HL-60 (cell line): ENCODE results near the gene NXPH2.

ENCODE experiments used
- GABPA ChIP-seq: IDR thresholded peaks from 2 replicates; pipeline ENCODE4 v1.6.1; 2012; ENCODE audit warnings: low read depth
- POLR2AphosphoS5 ChIP-seq: IDR thresholded peaks from 2 replicates; pipeline ENCODE4 v1.6.1; 2012; ENCODE audit warnings: low read depth
- TF ChIP-seq, protein P1 (sequence below): IDR thresholded peaks from one replicate; pipeline ENCODE4 v1.5.1; 2011; ENCODE audit warnings: low read length, control low read depth, inconsistent platforms; ENCODE audit not compliant: insufficient read depth
- TF ChIP-seq, protein P2 (sequence below): IDR thresholded peaks from 2 replicates; pipeline ENCODE4 v1.6.1; 2012; ENCODE audit warnings: low read depth; ENCODE audit not compliant: insufficient replicate concordance

DNA sequence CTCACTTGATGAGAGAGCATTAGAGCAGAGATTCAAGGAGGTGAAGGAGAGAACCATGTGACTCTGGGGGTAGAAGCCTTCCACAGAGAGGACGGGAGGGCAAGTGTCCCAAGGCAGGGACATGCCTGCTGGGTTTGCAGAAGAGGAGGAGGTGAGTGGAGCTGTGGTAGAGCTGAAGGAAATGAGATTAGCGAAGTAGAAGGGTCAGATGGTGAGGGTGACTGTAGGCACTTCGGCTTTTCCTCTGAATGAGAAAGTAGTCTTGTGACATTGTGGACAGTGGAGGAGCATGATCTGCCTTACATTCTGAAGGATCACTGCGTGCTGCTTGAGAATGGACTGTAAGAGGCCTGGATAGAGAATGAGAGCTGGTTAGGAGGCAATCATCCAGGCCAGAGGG, 126.0 kb downstream of the NXPH2 start:
- TF ChIP-seq, protein P1, sequence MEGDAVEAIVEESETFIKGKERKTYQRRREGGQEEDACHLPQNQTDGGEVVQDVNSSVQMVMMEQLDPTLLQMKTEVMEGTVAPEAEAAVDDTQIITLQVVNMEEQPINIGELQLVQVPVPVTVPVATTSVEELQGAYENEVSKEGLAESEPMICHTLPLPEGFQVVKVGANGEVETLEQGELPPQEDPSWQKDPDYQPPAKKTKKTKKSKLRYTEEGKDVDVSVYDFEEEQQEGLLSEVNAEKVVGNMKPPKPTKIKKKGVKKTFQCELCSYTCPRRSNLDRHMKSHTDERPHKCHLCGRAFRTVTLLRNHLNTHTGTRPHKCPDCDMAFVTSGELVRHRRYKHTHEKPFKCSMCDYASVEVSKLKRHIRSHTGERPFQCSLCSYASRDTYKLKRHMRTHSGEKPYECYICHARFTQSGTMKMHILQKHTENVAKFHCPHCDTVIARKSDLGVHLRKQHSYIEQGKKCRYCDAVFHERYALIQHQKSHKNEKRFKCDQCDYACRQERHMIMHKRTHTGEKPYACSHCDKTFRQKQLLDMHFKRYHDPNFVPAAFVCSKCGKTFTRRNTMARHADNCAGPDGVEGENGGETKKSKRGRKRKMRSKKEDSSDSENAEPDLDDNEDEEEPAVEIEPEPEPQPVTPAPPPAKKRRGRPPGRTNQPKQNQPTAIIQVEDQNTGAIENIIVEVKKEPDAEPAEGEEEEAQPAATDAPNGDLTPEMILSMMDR = no peak
- TF ChIP-seq, protein P2, sequence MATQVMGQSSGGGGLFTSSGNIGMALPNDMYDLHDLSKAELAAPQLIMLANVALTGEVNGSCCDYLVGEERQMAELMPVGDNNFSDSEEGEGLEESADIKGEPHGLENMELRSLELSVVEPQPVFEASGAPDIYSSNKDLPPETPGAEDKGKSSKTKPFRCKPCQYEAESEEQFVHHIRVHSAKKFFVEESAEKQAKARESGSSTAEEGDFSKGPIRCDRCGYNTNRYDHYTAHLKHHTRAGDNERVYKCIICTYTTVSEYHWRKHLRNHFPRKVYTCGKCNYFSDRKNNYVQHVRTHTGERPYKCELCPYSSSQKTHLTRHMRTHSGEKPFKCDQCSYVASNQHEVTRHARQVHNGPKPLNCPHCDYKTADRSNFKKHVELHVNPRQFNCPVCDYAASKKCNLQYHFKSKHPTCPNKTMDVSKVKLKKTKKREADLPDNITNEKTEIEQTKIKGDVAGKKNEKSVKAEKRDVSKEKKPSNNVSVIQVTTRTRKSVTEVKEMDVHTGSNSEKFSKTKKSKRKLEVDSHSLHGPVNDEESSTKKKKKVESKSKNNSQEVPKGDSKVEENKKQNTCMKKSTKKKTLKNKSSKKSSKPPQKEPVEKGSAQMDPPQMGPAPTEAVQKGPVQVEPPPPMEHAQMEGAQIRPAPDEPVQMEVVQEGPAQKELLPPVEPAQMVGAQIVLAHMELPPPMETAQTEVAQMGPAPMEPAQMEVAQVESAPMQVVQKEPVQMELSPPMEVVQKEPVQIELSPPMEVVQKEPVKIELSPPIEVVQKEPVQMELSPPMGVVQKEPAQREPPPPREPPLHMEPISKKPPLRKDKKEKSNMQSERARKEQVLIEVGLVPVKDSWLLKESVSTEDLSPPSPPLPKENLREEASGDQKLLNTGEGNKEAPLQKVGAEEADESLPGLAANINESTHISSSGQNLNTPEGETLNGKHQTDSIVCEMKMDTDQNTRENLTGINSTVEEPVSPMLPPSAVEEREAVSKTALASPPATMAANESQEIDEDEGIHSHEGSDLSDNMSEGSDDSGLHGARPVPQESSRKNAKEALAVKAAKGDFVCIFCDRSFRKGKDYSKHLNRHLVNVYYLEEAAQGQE = no peak
- TF ChIP-seq POLR2AphosphoS5 (no peak), GABPA (no peak)
